HepG2 (cell line): ENCODE results near the gene BCL6.

Experiments
- BRCA1 ChIP-seq: sonication (generic); formaldehyde crosslinking; IDR thresholded peaks from 2 replicates; pipeline ENCODE4 v1.4.0; 2020; ENCODE audit warnings: missing genetic modification reagents
- HCFC1 ChIP-seq: fragments of 150-350 bp; IDR thresholded peaks from 2 replicates; pipeline ENCODE4 v1.6.1; 2014; ENCODE audit warnings: low read depth, low read length
- MAFG ChIP-seq: sonication (generic); formaldehyde crosslinking; IDR thresholded peaks from 2 replicates; pipeline ENCODE4 v1.5.1; 2020; ENCODE audit warnings: mild to moderate bottlenecking, missing genetic modification reagents
- ZFP36 ChIP-seq: fragments of 150-350 bp; IDR thresholded peaks from 2 replicates; pipeline ENCODE4 v1.6.1; 2018; ENCODE audit warnings: borderline replicate concordance, low read length, low read depth; ENCODE audit not compliant: partially characterized antibody
- TF ChIP-seq, protein P1 (sequence below): sonication (generic); formaldehyde crosslinking; IDR thresholded peaks from 2 replicates; pipeline ENCODE4 v1.4.0; 2020; ENCODE audit warnings: mild to moderate bottlenecking, missing genetic modification reagents

GRCh38 chr3:187719628-187720336, 25.5 kb downstream of the BCL6 start:
- TF ChIP-seq ZFP36 (no peak), HCFC1 (no peak), MAFG (CRISPR knock-in tag) (no peak), BRCA1 (0 out of 2 replicates have a peak, but pooled peaks have one; percentile 34)
- TF ChIP-seq, protein P1, sequence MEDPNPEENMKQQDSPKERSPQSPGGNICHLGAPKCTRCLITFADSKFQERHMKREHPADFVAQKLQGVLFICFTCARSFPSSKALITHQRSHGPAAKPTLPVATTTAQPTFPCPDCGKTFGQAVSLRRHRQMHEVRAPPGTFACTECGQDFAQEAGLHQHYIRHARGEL (CRISPR knock-in tag): no peak
